HG02610 (cell line): ENCODE measurements around the gene FAM90A26.
"Not testable (repeated sequence)": the region's sequence is repeated elsewhere in the genome, so short reads cannot be mapped to it uniquely, and the experiment has no call there.

ENCODE experiments used
- ATAC-seq: cut with Tn5 transposase; IDR thresholded peaks from one replicate; pipeline ENCODE4 v1.9.1; 2021; ENCODE audit warnings: mild to moderate bottlenecking, moderate library complexity; ENCODE audit not compliant: unreplicated experiment

FAM90A26 gene

DNA sequence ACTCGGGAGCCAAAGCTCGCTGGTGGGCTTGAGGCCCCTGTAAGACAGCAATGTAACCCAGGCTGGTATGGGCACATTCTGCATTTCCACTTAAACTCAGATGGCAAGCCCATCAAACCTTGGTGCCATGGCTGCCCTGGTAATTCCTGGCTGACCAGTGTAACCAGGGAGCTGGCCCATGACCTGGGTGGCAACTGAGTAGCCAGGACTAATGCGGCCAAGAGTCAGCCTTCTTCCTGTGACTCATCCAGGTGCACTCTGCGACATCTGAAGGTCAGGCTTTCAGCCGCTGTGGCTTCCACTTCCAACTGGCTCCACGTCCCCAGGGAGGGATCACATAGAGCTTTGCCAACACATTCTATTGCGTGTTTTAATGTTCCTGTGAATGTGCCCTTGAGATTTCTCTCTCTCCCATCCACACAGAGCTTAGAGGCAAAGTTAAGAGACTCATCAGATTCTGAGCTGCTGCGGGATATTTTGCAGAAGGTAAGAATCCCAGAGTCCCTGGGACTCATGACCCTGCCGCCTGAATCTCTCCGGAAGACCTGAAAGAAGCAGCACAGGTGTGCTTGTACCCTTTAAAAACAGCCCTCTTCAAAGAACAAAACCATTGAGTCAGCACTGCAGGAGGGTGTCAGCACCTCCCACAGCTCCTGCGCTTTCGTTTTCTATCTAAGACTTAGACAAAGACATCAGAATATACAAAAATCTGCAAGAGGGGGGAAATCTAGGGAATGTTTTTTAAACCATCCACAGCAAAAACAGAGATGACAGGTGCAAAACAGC, 14.9 kb upstream of the FAM90A26 start:
- not testable (repeated sequence) for ATAC-seq

DNA sequence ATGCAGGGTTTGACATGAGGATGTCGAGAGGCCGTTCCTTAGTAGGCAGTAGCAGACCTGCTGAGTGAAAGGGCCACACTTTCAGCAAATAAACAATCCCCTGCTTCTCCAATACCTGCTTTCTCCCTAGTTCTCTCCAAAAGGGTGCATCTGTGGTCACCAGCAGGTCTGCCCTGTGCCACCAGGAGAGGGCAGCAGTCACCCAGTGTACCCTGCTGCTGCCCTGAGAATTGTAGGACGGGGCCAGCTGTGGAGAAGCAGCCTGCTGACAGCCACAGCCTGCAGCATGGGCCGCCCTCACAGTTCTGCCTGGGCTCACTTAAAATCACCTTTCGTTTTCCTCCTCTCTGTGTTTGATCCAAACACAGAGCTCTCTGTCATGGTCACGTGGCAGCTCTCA, 11.8 kb upstream of the FAM90A26 start:
- ATAC-seq = not testable (repeated sequence)

DNA sequence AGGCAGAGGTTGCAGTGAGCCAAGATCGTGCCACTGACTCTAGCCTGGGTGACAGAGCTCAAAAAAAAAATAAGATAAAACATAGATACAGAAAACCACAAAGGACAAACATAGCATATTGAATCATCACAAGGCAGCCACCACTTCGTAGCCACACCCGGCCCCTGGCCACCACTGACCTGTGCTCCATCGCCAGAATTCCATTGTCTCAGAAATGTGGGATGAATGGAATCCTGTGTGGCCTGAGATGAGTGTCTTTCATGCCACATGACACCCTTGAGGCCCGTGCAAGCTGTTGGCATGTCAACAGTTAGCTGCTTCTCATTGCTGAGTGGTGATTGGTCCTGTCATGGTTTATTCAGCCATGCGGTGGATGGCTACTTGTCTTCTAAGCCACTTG, 10.2 kb upstream of the FAM90A26 start:
- ATAC-seq = not testable (repeated sequence)

DNA sequence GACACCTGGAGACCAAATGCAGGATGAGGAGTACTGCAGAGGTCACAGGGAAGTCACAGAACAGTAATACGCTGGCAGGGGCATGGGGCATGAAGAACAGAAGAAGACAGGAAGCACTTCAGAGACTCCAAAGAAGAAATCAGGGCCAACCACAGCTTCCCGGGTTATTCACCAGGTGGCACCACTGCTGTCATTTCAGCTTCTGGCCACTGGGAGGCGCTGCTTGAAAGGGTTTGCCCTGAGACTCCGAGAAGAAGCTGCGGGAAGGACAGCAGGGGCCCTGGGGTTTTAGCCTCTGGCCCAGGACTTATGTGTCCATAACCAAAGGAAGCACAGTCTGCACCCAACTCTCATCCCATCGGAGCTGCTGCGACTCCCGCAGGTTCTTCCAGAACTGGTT, 4.2 kb upstream of the FAM90A26 start:
- not testable (repeated sequence) for ATAC-seq

DNA sequence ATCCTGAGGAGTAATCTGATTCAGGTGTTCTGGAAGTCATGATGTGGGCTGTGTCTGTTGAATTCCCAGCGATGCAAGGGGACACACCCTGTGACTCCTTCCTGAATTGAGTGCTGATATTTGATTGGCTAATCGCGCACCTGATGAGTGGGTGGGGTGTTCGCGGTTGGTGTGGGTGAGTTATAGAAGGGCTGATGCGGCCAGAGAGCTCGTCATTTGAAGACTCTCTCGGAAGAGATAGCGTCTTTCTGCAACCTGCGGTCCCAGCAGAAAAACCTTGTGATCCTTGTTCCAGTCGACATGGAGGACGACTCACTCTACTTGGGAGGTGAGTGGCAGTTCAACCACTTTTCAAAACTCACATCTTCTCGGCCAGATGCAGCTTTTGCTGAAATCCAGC, 40.1 kb downstream of the FAM90A26 start, which contains the start of gene USP17L10:
Gene USP17L10 (plus strand): TSS at position 301 of the 400 bp plus-strand sequence. CDS start 0 bp downstream, at position 301.
- ATAC-seq = not testable (repeated sequence)

DNA sequence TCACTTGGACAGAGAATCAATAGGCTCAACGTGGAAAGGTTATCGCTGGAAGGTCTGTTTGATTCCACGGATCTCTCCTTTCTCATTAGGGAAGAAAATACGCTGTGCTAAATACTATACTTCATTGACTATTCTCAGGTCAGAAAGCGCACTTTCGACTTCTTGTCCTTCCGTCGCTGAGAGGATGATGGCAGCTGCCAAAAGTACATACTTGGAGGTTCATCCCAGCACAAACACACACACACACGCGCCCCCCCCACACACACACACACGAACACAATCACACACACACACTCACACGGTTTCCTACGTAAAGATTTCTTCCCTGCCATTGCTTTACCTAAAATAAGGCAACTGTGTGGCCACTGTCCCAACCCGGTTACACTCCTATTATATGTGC, 44.5 kb downstream of the FAM90A26 start:
- ATAC-seq = not testable (repeated sequence)

DNA sequence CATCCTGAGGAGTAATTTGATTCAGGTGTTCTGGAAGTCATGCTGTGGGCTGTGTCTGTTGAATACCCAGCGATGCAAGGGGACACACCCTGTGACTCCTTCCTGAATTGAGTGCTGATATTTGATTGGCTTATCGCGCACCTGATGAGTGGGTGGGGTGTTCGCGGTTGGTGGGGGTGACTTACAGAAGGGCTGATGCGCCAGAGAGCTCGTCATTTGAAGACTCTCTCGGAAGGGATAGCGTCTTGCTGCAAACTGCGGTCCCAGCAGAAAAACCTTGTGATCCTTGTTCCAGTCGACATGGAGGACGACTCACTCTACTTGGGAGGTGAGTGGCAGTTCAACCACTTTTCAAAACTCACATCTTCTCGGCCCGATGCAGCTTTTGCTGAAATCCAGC, 44.9 kb downstream of the FAM90A26 start, which contains the start of gene USP17L11:
Gene USP17L11 (plus strand): TSS at position 301 of the 400 bp plus-strand sequence. CDS start 0 bp downstream, at position 301.
- not testable (repeated sequence) for ATAC-seq

DNA sequence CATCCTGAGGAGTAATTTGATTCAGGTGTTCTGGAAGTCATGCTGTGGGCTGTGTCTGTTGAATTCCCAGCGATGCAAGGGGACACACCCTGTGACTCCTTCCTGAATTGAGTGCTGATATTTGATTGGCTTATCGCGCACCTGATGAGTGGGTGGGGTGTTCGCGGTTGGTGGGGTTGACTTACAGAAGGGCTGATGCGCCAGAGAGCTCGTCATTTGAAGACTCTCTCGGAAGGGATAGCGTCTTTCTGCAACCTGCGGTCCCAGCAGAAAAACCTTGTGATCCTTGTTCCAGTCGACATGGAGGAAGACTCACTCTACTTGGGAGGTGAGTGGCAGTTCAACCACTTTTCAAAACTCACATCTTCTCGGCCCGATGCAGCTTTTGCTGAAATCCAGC, 49.6 kb downstream of the FAM90A26 start, which contains the start of gene USP17L12:
Gene USP17L12 (plus strand): TSS at position 301 of the 400 bp plus-strand sequence. CDS start 0 bp downstream, at position 301.
- not testable (repeated sequence) for ATAC-seq

DNA sequence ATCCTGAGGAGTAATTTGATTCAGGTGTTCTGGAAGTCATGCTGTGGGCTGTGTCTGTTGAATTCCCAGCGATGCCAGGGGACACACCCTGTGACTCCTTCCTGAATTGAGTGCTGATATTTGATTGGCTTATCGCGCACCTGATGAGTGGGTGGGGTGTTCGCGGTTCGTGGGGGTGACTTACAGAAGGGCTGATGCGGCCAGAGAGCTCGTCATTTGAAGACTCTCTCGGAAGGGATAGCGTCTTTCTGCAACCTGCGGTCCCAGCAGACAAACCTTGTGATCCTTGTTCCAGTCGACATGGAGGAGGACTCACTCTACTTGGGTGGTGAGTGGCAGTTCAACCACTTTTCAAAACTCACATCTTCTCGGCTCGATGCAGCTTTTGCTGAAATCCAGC, 54.4 kb downstream of the FAM90A26 start, which contains the start of gene USP17L13:
Gene USP17L13 (plus strand): TSS at position 301 of the 400 bp plus-strand sequence. CDS start 0 bp downstream, at position 301.
- ATAC-seq = not testable (repeated sequence)
